SKM-1 (cell line): ENCODE data around the gene PTPRD.

Experiments used
- DNase-seq: peaks from one replicate; lab custom pipeline; 2025; ENCODE audit not compliant: unreplicated experiment; lab: John Stamatoyannopoulos, UW

Gene PTPRD

DNA sequence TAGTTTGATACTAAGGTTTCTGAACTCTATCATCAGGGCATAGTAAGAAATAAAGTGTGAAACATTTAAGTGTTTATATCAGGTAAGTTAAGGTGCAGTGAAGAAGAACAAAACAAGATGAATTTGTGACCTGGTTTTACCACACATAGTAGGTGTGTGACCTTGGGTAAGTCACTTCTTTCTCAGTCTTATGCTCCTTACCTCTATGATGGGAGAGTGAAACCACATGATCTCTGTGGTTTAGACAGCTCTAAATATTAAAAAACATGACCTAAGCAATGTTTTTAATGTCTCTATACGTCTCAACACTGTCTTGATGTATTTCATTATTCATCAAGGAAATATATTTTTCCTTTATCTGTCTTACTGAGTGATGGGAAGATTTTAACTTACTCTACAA lies 2183.6 kb downstream of the PTPRD start:
- no peak for DNase-seq

DNA sequence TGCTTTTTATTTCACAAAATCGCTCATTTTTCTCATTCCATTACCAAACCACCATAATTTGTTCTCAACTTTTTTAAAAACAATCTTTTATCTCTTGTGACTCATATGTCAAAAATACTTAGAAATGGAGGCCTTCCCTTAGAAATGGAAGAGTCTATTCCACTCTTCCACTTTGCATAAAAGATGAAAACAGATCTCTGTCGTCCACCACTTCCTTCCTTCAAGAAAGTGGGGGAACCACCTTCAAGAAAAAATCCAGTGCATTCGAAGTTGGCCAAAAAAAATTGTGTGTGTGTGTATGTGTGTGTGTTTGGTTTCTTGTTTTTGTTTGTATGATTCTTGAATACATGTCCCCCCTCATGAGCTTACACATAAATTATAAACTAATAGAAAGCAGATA lies 2184.4 kb downstream of the PTPRD start:
- no peak for DNase-seq

DNA sequence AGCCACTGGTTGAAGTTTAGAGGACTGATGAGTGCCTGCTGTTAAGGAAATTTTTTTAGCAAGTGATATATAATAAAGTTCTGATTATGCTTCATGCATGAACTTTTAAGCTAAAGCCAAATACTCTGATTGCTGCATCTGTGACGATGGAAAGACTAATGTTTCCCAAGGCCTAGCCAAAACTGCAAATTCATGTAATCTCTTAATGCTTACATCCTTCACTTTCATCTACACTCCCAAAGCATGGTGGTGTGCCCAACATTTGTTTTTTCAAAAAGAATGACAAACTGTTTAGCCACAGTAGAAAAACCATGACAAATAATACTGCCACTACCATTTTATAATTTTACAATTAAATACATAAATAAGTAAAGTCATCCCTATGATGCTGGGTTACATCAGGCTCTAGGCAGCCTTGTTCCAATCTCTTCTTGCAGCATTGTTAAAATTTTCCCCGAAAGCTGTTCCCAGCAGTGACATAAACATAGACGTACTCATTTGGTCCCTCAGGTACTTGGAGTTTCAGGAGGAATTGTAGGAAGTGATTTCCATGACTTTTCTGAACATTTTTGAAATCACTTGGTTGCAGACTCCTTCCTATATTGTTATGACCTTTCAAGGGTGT lies 2187.9 kb downstream of the PTPRD start:
- no peak for DNase-seq

DNA sequence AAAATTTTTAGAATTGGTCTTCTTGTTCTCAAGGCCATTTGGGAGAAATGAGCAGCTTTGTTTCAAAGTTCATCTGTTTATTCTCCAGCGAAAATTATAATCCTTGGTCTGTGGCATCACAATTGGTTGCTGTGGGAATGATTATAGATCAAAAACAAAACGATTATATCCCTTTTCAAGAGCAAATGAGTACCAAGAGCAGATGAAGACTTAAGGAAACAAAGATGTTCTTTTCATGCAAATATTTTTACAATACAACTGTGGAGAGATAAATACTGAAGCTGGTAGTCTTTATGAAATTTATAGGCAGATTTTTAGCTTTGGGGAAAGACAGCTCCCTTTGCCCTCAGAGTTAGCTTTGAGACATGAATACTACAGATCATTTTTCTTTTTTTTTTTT lies 2192.4 kb downstream of the PTPRD start:
- no peak for DNase-seq

DNA sequence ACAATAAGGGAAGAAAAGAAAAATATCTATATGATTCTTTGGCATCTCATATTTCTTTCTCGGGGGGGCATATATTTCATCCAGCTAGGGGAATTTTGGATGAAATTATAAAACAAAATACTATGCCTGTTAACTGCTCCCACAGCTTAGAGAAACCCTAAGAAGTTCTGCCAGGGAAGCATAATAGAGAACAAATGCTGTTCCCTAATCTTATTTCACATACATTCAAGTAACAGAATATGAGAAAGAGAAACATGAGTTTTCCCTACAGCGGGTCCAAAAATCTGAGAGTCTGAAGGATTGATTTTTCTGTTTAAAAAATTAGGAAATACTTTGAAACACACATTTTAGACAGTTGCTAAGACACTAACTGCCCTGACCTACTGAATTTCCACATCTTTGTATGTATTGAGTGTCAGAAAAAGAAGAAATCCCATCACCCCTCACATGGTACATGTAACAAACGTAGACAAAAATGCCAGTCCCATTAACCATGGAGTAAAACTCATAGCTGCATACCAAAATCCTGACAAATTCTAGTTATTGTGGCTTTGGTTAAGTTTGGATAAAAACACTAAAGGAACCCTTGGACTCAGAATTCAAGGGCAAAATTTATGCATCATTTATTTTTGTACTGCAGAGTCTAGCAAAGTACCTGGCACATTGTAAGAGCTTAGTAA lies 2193.1 kb downstream of the PTPRD start:
- DNase-seq = no peak

DNA sequence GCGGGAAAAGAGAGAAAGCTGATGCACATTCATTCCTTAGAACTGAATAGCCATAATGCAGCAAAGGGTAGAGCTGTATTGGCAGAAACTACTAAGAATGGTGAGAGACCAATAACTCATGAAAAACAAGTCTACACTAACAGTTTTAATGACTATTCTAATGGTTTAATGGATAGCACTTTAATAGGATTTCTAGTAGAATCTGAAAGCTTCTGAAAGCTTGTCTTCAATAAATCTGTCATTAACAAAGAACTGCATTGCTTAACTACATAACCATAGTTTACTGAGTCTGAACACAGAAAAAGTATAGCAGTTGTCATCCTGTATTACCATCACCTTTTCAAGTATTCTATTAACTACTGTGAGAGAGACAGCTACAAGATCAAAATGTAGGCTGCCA lies 2195.5 kb downstream of the PTPRD start:
- no peak for DNase-seq

- DNase-seq = no peak
Observed at GRCh38 chr9:8412327-8412726, 2200.5 kb downstream of the PTPRD start.

DNA sequence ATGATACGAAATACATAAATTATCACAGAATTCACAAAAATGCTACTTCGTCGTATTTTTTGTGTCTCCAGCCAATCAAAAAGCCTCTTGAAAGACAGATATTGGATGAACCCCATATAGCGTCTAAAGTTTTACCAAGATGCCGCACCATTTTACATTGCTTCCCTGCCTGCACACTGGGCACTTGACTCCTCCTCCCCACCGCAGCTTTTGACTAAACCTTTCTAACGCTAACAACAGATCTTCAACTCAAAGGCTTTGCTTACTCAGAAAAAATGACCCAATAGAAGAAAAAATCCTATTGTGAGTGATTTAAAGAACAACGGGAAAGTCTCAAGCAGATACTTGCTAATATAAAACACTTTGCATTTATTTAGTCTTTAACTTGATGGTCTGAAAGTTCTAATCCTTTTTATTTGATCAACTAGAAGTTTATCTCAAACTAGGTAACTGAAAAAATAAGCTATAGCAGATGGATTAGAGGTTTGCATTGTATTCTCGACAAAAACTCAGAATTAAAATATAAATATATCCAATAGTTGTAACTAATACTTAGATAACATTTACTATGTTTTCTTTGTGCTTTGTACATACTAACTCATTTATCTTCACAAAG lies 2204.1 kb downstream of the PTPRD start:
- no peak for DNase-seq

GRCh38 chr9:8401961-8402705 lies 2210.7 kb downstream of the PTPRD start:
- no peak for DNase-seq

GRCh38 chr9:8400378-8400777 lies 2212.4 kb downstream of the PTPRD start:
- no peak for DNase-seq

DNA sequence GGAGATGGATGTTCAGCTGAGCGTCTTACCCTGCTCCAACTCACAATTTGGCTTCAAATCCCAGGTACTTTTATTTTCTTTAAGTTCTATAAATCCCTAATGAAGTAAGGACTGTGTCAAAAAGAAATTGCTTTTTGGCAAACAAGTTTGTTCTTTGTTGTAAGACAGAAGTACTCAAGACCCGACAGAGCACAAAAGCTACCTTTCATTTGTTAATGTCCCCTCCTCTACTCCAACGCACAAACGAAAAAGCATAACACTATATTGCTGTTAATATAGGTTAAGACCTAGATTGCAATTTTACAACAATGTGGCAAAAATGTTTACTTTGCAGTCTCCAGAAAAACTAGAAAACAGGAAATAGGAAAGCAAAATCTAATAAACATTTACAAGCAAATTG lies 2217.8 kb downstream of the PTPRD start:
- no peak for DNase-seq

GRCh38 chr9:8394341-8394740 lies 2218.5 kb downstream of the PTPRD start:
- DNase-seq = no peak

DNA sequence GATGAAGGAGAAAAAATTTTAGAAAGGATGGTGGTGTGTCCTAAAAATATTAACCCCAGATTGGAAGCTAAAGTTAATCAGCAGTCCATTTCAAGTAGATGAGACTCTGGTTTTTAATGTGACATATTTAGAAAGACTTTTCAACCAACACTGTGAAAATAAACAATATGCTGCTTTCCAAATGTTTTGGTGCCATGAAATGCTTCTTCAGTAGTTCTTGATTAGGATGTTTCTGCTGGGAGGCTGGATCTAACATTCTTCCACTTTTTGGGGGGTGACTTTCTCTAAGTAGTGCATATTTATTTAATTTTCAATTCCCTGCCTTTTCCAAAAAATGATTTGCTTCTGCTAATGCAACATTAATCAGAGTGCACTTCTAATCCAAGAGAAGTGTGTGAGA lies 2219.9 kb downstream of the PTPRD start:
- no peak for DNase-seq

GRCh38 chr9:8391566-8391965 lies 2221.2 kb downstream of the PTPRD start:
- DNase-seq = no peak

DNA sequence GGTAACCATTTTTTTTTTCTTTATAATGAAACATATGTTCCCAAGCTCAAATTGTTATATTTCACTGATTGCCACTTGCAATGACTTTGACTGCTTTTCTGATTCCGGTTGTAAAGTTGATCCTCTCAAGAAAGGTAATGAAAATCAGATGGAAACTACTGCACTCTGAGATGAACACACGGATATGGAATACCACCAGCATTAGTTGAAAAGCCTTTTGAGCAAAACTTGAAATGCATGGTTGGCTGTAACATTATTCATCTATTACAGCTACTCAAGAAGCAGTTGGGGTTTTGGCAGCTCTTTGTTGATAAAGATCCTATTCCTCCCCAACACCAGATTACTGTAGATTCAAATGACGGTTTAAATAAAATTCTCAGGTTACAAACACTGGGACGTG lies 2221.7 kb downstream of the PTPRD start:
- DNase-seq = no peak

GRCh38 chr9:8390571-8390970 lies 2222.2 kb downstream of the PTPRD start:
- no peak for DNase-seq

- DNase-seq = no peak
Observed at GRCh38 chr9:8389531-8389930, 2223.3 kb downstream of the PTPRD start.

DNA sequence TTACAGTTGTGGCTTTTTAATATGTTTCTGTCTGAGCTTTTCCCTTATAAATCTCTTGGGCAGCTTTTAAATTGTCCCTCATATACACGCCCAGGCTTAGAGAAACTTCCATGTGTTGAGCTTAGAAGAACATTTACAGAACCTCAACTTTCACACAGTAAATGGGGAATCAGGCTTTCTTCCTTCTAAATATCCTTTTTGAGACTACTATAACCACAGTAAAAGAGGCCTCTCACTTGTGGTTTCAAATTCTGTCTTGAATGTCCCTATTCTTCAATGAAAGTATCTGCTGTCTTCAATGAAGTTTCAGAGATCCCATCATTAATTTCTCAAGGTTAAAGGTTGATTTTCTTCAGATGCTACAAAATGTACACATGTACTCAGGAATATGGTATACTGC lies 2224.7 kb downstream of the PTPRD start:
- DNase-seq = no peak

GRCh38 chr9:8384091-8384490 lies 2228.7 kb downstream of the PTPRD start:
- DNase-seq = no peak

GRCh38 chr9:8382777-8383527 lies 2229.8 kb downstream of the PTPRD start:
- DNase-seq = no peak

GRCh38 chr9:8382266-8382665 lies 2230.5 kb downstream of the PTPRD start:
- no peak for DNase-seq
